AG10803 (cell line): ENCODE results near the gene SNAP47.
"Not testable (repeated sequence)": the region's sequence is repeated elsewhere in the genome, so short reads cannot be mapped to it uniquely, and the experiment has no call there.

Experiments
- DNase-seq: peaks from one replicate; pipeline ENCODE4 v3.0.0; 2010; ENCODE audit warnings: low read depth
- H3K4me3 ChIP-seq: 2 replicates; pipeline ENCODE4 v1.5.1; 2011; ENCODE audit warnings: mild to moderate bottlenecking, low read length, control low read depth
- CTCF ChIP-seq: conservative IDR thresholded peaks from 2 replicates; pipeline ENCODE4 v1.5.1; 2011; ENCODE audit warnings: mild to moderate bottlenecking, low read length, control low read depth, inconsistent platforms

SNAP47 gene

GRCh38 chr1:227734856-227735538 lies at the start of gene SNAP47, which contains the start of gene JMJD4:
Gene SNAP47 (plus strand): TSS chr1:227735435. CDS start chr1:227747737, 12,302 bp downstream.
Gene JMJD4 (minus strand): TSS chr1:227735302. CDS start chr1:227735273, 29 bp downstream.
- TF ChIP-seq CTCF = no peak
- peak within 1 kb of the TSS; percentile 92 for H3K4me3 ChIP-seq
- DNase-seq = peak; percentile 88

- DNase-seq = no peak
- no peak overlapping the region for H3K4me3 ChIP-seq
- TF ChIP-seq CTCF = no peak
Observed at GRCh38 chr1:227685807-227686206, 49.4 kb upstream of the SNAP47 start.

GRCh38 chr1:227697321-227697864 lies 37.8 kb upstream of the SNAP47 start:
- TF ChIP-seq CTCF = no peak
- no peak for DNase-seq
- H3K4me3 ChIP-seq = no peak overlapping the region

GRCh38 chr1:227701631-227702030 lies 33.6 kb upstream of the SNAP47 start:
- DNase-seq, H3K4me3 ChIP-seq: not testable (repeated sequence)

- DNase-seq = no peak
- no peak for TF ChIP-seq CTCF
- no peak overlapping the region for H3K4me3 ChIP-seq
Observed at GRCh38 chr1:227707846-227708245, 27.4 kb upstream of the SNAP47 start.

- H3K4me3 ChIP-seq = no peak overlapping the region
- DNase-seq = no peak
- TF ChIP-seq CTCF = no peak
Observed at GRCh38 chr1:227709451-227709850, 25.8 kb upstream of the SNAP47 start.

GRCh38 chr1:227710474-227710873 lies 24.8 kb upstream of the SNAP47 start:
- not testable (repeated sequence) for H3K4me3 ChIP-seq, DNase-seq

- TF ChIP-seq CTCF = no peak
- no peak overlapping the region for H3K4me3 ChIP-seq
- DNase-seq = no peak
Observed at GRCh38 chr1:227712648-227713047, 22.6 kb upstream of the SNAP47 start.
